GM19025 (cell line): ENCODE data around the gene STAC.
"Not testable (repeated sequence)": the region's sequence is repeated elsewhere in the genome, so short reads cannot be mapped to it uniquely, and the experiment has no call there.

ENCODE experiments used
- ATAC-seq: cut with Tn5 transposase; IDR thresholded peaks from one replicate; pipeline ENCODE4 v1.9.1; 2021; ENCODE audit warnings: mild to moderate bottlenecking, low read depth, moderate library complexity; ENCODE audit not compliant: unreplicated experiment

The STAC gene

DNA sequence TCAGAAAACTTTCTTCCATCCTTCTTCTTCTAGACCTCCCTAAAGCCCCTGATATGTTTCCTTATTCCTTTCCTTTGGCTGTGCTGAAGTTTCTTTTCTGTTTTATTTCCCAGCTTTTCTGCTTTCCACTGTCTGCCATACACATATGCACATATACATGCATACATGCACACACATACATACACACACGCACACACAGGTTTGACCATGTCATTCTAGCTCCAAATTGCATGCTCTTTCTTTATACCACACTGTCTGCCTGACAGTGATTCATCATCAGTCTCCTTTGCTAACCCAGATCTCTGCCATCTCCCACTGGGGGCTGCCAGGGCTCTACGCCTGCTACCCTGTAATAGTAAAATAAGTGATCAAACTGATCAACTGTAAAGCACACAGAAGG is 181.3 kb downstream of the STAC start:
- no peak for ATAC-seq

GRCh38 chr3:36562945-36563344 is 182.6 kb downstream of the STAC start:
- ATAC-seq, result no peak

- no peak for ATAC-seq
These were observed 194.9 kb downstream of the STAC start for GRCh38 chr3:36575241-36575640.

DNA sequence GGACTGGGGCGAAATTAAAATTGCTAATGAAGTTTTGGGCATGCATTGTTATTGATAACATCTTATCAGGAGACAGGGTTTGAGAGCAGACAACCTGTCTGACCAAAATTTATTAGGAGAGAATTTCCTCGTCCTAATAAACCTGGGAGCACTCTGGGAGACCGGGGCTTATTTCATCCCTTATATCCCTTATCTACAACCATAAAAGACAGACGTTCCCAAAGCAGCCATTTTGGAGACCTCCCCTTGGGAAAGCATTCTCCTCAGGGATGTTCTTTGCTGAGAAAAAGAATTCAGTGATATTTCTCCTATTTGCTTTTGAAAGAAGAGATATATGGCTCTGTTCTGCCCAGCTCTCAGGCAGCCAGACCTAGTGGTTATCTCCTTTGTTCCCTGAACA is 198.1 kb downstream of the STAC start:
- ATAC-seq, result not testable (repeated sequence)

DNA sequence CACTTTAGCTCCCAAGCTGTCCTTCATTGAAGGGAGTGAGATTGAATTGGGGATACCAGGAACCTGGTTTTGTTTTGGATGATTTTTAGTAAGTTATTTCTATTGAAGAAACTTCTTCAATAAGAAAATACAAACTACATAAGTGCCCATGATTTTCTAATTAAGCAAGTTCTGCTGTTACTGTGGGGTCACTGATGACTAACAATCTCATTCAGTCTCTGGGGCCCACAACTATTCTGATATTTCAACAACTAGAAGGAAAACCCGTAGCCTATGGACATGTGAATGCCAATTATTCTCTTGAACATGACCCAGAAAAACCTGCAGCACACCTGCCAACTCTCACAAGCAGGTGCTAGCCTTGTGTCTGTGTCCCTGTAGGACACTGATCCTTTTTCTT is 199.4 kb downstream of the STAC start:
- ATAC-seq, result no peak

DNA sequence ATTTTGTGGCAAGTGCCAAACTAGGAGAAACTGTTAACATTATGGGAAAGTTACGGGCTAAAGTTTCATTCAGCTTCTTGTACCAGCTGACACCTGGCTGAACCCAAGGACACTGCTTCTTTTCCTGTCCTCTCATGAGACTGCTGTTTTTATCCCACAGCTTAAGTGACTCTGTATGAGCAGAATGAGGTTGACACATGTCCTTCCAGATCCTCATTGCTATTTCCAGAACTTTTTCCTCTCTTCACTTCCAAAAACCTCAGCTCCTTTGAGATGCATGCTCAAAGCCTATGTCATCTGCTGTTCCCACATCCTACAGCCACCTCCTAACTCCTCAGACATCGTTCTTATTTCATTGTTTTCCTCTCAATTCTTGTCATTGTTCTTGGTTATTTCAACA is 200.4 kb downstream of the STAC start:
- no peak for ATAC-seq

GRCh38 chr3:36591959-36592358 is 211.7 kb downstream of the STAC start:
- ATAC-seq, result no peak

DNA sequence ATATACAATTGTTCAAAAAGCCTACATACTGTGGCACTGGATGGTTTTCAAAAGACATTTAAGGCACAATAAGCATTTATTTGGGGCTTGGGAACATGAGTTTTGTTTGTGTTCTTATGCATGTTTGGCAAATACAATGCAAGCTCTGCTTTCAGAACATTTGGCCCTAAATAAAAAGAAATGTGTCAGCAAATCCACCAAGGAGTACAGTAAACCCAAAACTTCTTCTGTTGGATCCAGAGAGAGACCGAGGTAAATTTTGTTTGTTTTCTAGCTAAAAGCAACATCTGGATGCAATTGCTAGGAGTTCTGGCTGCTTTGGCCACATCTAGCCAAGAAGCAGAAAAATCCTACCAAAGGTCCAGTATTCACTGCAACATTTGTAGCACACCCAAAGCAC is 215.2 kb downstream of the STAC start:
- no peak for ATAC-seq

DNA sequence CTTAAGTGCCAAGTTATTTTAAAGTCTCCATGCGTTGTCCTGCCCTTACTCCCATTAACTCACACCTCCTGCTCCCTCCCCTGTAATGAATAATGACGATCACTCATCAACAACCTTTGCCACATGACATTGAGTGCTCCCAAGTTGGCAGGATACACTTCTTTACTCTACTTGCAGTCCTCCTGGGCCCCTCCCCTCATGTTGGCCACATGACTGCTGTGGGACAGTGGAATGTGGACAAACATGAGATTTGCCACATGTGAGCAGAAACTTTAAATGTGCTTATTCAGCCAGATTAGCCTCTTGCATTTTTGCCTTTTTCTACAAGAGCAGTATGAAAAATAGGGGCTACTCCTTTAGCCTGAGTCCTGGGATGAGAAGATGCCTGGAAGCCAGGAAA is 216.1 kb downstream of the STAC start:
- no peak for ATAC-seq

DNA sequence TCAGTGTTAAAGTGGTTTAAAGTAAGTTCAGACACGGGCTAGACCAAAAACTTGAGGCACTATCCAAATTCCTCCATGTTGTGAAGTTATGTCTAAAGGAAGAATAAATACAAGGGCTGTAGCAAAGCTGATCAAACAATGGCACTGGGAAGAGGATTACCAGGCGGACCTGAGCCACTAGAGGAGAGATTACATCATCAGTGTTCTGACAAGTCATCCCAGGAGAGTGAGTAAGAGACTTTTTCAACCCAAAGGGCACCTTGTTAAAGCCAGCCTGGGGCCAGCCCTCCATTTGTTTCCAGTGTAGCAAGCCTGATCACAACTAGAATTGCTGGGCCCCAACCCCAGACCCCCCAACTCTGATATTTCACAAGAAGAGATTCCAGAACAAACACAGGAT is 217.1 kb downstream of the STAC start:
- ATAC-seq, result no peak
